BLaER1 treated with 17β-estradiol and CSF1 and Interleukin-3, amounts not matched to agents 10 nM and 100 nM (cell line): ENCODE measurements around the gene ZFAND2B.
"Not testable (repeated sequence)": the region's sequence is repeated elsewhere in the genome, so short reads cannot be mapped to it uniquely, and the experiment has no call there.

Experiments
- H3K27ac ChIP-seq, 11 experiments: shearing (Covaris generic); formaldehyde crosslinking; 2 replicates each; pipeline ENCODE4 v1.8.1; 2022
- H3K27me3 ChIP-seq, 11 experiments: shearing (Covaris generic); formaldehyde crosslinking; 2 replicates each; pipeline ENCODE4 v1.8.1; 2022
- H3K36me3 ChIP-seq, 11 experiments: shearing (Covaris generic); formaldehyde crosslinking; 2 replicates each; pipeline ENCODE4 v1.8.1; 2022
- H3K4me1 ChIP-seq, 10 experiments: shearing (Covaris generic); formaldehyde crosslinking; 2 replicates each; pipeline ENCODE4 v1.8.1; 2022
- H3K4me2 ChIP-seq, 11 experiments: shearing (Covaris generic); formaldehyde crosslinking; 2 replicates each; pipeline ENCODE4 v1.8.1; 2022
- H3K4me3 ChIP-seq, 10 experiments: shearing (Covaris generic); formaldehyde crosslinking; 2 replicates each; pipeline ENCODE4 v1.8.1; 2022
- H3K9ac ChIP-seq, 11 experiments: shearing (Covaris generic); formaldehyde crosslinking; 2 replicates each; pipeline ENCODE4 v1.8.1; 2022
- H3K9me3 ChIP-seq, 11 experiments: shearing (Covaris generic); formaldehyde crosslinking; replicated peaks in 1 of 11; 2 replicates each; pipeline ENCODE4 v1.8.1; 2022
- H4K20me1 ChIP-seq, 11 experiments: shearing (Covaris generic); formaldehyde crosslinking; 2 replicates each; pipeline ENCODE4 v1.8.1; 2022
- Cebpa-rat ChIP-seq, 11 experiments: shearing (Covaris generic); IDR thresholded peaks; 2 replicates each; pipeline ENCODE4 v1.8.1; 2022

The ZFAND2B gene

GRCh38 chr2:219183151-219183772, 23.3 kb upstream of the ZFAND2B start:
- Histone ChIP-seq H3K4me2 (peak overlapping the region in 5 of 11 experiments; percentile 65 to 100 (median 91); a peak in 8 of 22 replicates), H3K36me3 (peaks cover 54 to 69% (median 65%) of the 10 kb centered on the region in 11 experiments), H3K27ac (no peak overlapping the region), H3K9ac (0 out of 22 replicates have a peak overlapping the region, but pooled peaks of 3 of the 11 experiments have one; percentile 0 to 33 (median 26)), H4K20me1 (peaks cover 28 to 58% (median 47%) of the 10 kb centered on the region in 11 experiments; a peak in 17 of 22 replicates), H3K4me1 (peaks cover 39 to 49% (median 45%) of the 10 kb centered on the region in 10 experiments), H3K9me3 (no peaks in the 10 kb centered on the region), H3K4me3 (no peak overlapping the region), H3K27me3 (no peaks in the 10 kb centered on the region)
- no peak for TF ChIP-seq Cebpa-rat (IDR thresholded peaks at IDR 0.05)

DNA sequence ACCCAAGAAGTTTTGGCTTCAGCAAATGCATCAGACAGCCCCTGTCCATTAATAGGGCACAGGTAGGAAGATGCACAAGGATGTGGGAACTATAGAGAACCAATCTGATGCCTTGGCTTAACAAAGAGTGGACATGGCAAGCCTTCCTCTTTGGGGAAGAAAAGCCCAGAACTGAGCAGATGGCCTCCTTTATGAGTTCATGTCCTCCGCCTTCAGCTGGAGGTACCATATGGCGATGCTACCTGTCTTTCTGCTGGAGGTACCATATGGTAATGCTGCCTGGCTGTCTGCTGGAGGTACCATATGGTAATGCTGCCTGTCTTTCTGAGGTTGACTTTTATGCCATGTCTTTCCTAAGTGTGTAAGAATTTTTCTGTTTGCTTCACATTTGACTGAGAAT, 22.5 kb upstream of the ZFAND2B start:
- Histone ChIP-seq H3K4me1 (peaks cover 34 to 47% (median 42%) of the 10 kb centered on the region in 10 experiments), H3K27me3 (no peaks in the 10 kb centered on the region), H3K9me3 (no peaks in the 10 kb centered on the region), H3K4me2 (no peak overlapping the region), H4K20me1 (peaks cover 22 to 53% (median 43%) of the 10 kb centered on the region in 11 experiments; a peak in 17 of 22 replicates), H3K27ac (no peak overlapping the region), H3K9ac (no peak overlapping the region), H3K36me3 (peaks cover 54 to 69% (median 65%) of the 10 kb centered on the region in 11 experiments), H3K4me3 (no peak overlapping the region)
- no peak for TF ChIP-seq Cebpa-rat (IDR thresholded peaks at IDR 0.05)

DNA sequence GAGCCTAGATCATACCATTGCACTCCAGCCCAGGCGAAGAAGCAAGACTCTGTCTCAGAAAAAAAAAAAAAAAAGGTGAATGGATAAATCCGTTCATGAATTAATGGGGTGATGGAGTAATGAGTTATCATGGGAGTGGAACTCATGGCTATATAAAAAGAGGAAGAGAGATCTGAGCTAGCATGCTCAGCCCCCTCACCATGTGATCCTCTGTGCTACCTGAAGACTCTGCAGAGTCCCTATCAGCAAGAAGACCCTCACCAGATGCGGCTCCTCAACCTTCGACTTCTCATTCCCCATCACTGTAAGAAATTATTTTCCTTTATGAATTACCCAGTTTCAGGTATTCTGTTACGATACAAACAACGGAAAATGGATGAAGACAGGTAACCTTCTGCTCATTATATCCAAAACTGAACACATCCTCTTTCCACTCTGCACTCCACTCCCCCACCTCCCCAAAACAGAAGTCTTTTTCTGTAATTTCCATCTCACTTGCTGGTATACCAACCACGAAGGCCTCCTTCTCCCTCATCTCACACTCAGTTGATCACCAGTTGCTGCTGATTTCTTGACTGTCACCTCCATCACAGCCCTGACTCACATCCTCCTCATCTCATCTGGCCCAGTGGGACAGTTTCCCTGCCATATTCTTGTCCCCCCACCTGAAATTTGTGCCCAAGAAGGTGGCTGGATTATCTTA, 19.7 kb upstream of the ZFAND2B start:
- Histone ChIP-seq H3K9me3 (no peaks in the 10 kb centered on the region), H3K27me3 (no peaks in the 10 kb centered on the region), H3K4me2 (no peak overlapping the region), H3K36me3 (peaks cover 29 to 43% (median 39%) of the 10 kb centered on the region in 11 experiments), H3K9ac (no peak overlapping the region), H3K27ac (no peak overlapping the region), H4K20me1 (peaks cover 0 to 25% (median 15%) of the 10 kb centered on the region in 11 experiments; a peak in 12 of 22 replicates), H3K4me1 (peaks cover 7 to 19% (median 14%) of the 10 kb centered on the region in 10 experiments), H3K4me3 (no peak overlapping the region)
- no peak for TF ChIP-seq Cebpa-rat (IDR thresholded peaks at IDR 0.05)

DNA sequence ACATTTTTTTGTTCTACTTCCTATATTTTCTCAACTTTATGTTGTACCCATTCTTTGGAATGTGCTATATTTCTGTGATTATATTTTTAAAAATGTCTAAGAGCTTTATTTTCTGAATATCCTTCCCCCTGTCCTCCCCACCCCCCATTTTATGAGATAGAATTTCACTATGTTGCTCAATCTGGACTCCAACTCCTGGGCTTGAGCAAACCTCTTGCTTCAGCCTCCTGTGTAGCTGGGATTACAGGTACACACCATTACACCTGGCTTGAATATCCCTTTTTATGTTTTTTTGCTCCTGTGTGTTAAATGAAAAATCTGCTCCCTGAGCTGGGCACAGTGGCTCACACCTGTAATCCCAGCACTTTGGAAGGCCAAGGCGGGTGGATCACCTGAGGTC, 9.2 kb upstream of the ZFAND2B start:
- Histone ChIP-seq H3K27me3 (no peaks in the 10 kb centered on the region), H3K9me3 (0 out of 22 replicates have a peak, but pooled peaks cover 0 to 4% (median 0%) of the 10 kb centered on the region in 11 experiments), H3K4me1 (no peaks in the 10 kb centered on the region; a peak in 1 of 20 replicates), H3K9ac (no peak overlapping the region), H3K4me3 (no peak overlapping the region), H3K4me2 (no peak overlapping the region), H4K20me1 (no peaks in the 10 kb centered on the region), H3K27ac (no peak overlapping the region), H3K36me3 (no peaks in the 10 kb centered on the region)
- TF ChIP-seq Cebpa-rat (IDR thresholded peaks at IDR 0.05) = no peak

DNA sequence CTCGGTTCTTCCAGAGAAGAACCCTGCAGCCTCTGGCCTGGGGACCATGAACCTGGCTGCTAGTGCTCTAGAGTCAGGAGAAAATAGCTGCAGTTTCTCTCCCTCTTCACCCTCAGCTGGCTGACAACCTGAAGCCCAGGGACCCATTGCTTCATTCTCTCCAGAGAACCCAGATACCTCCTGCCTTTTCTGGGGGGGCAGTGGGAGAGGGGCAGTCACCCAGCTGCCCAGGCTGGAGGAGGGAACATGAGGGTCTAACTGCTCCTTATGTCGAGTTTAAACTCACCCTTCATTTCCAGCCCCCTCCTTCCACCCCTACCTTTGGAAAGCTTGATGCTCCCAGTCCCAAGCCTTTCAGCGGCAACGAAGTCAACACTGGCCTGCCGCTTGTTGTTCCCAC, 7.6 kb upstream of the ZFAND2B start:
- no peak overlapping the region for H3K27ac ChIP-seq
- no peak for TF ChIP-seq Cebpa-rat (IDR thresholded peaks at IDR 0.05)

GRCh38 chr2:219199470-219200211, 6.9 kb upstream of the ZFAND2B start:
- H4K20me1 ChIP-seq = no peaks in the 10 kb centered on the region
- H3K9me3 ChIP-seq = peaks cover 0 to 4% (median 0%) of the 10 kb centered on the region in 11 experiments; a peak in 2 of 22 replicates
- no peak overlapping the region for H3K4me2 ChIP-seq
- H3K36me3 ChIP-seq = no peaks in the 10 kb centered on the region
- no peak for TF ChIP-seq Cebpa-rat (IDR thresholded peaks at IDR 0.05)
- H3K9ac ChIP-seq = no peak overlapping the region
- H3K27me3 ChIP-seq = no peaks in the 10 kb centered on the region
- no peaks in the 10 kb centered on the region; a peak in 1 of 20 replicates for H3K4me1 ChIP-seq
- no peak overlapping the region for H3K27ac ChIP-seq
- no peak overlapping the region for H3K4me3 ChIP-seq

More for the DNA sequence above, 7.6 kb upstream of the ZFAND2B start:
- no peak overlapping the region for H3K4me3 ChIP-seq
- H3K27me3 ChIP-seq = no peaks in the 10 kb centered on the region
- H3K9me3 ChIP-seq = 0 out of 22 replicates have a peak, but pooled peaks cover 0 to 4% (median 0%) of the 10 kb centered on the region in 11 experiments
- no peaks in the 10 kb centered on the region for H4K20me1 ChIP-seq
- no peak overlapping the region for H3K9ac ChIP-seq
- no peak overlapping the region for H3K4me2 ChIP-seq
- no peaks in the 10 kb centered on the region for H3K36me3 ChIP-seq
- no peaks in the 10 kb centered on the region; a peak in 1 of 20 replicates for H3K4me1 ChIP-seq

DNA sequence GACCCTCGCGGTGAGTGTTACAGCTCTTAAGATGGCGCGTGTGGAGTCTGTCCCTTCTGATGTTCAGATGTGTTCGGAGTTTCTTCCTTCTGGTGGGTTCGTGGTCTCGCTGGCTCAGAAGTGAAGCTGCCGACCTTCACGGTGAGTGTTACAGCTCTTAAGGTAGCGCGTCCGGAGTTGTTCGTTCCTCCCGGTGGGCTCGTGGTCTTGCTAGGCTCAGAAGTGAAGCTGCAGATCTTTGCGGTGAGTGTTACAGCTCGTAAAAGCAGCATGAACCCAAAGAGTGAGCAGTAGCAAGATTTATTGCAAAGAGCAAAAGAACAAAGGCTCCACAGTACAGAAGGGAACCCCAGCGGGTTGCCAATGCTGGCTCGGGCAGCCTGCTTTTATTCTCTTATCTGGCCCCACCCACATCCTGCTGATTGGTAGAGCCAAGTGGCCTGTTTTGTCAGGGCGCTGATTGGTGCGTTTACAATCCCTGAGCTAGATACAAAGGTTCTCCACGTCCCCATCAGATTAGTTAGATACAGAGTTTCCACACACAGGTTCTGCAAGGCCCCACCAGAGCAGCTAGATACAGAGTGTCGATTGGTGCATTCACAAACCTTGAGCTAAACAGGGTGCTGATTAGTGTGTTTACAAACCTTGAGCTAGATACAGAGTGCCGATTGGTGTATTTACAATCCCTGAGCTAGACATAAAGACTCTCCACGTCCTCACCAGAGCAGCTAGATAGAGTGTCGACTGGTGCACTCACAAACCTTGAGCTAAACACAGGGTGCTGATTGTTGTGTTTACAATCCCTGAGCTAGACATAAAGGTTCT, 5.9 kb upstream of the ZFAND2B start:
- not testable (repeated sequence) for H3K9ac ChIP-seq, H3K4me3 ChIP-seq, H3K9me3 ChIP-seq, H4K20me1 ChIP-seq, H3K4me2 ChIP-seq, H3K36me3 ChIP-seq, H3K4me1 ChIP-seq, H3K27me3 ChIP-seq, H3K27ac ChIP-seq

- H3K4me3 ChIP-seq, H3K9me3 ChIP-seq, H3K4me2 ChIP-seq, H3K27ac ChIP-seq, H3K9ac ChIP-seq, H3K4me1 ChIP-seq, H3K27me3 ChIP-seq, H3K36me3 ChIP-seq, H4K20me1 ChIP-seq: not testable (repeated sequence)
These were observed 5.3 kb upstream of the ZFAND2B start for GRCh38 chr2:219201331-219201730.
